SH-SY5Y (cell line): ENCODE data around the gene SLC4A5.

Experiments used
- GATA2 ChIP-seq: IDR thresholded peaks from 2 replicates; pipeline ENCODE4 v1.6.1; 2011; ENCODE audit warnings: mild to moderate bottlenecking, low read depth, low read length
- GATA3 ChIP-seq: IDR thresholded peaks from 2 replicates; pipeline ENCODE4 v1.6.1; 2011; ENCODE audit warnings: low read depth, mild to moderate bottlenecking, low read length, moderate library complexity

DNA sequence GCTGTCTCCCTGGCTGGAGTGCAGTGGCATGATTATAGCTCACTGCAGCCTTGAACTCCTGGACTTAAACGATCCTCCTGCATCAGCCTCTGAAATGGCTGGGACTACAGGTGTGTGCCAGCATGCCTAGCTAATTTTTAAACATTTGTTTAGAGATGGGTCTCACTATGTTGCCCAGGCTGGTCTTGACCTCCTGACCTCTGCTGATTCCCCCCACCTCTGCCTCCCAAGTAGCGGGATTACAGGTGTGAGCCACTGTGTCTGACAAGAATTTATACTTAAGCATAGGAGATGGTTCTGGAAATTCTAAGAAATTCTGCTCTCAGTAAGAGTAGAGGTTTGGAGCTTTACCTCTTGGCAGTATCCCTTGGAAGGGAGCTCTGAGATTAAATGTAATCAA lies 126.6 kb downstream of the SLC4A5 start:
- TF ChIP-seq GATA3 (no peak), GATA2 (no peak)
